DND-41 (cell line): Measurements from ENCODE around the gene NHERF2.

Experiments used
- ATAC-seq: fragments of 200-7000 bp; cut with Tn5 transposase; 3 replicates; pipeline ENCODE4 v1.9.1; 2021; ENCODE audit warnings: low read depth; ENCODE audit not compliant: insufficient read depth
- DNase-seq: peaks from one replicate; pipeline ENCODE4 v3.0.0-alpha.2; 2020
- H2AFZ ChIP-seq: 2 replicates; pipeline ENCODE4 v1.6.0; 2012; ENCODE audit warnings: low read depth, low read length
- H3K27ac ChIP-seq: 2 replicates; pipeline ENCODE4 v1.5.1; 2012; ENCODE audit warnings: low read length, inconsistent platforms
- H3K27me3 ChIP-seq: fragments of 200-600 bp; sonication (generic); 2 replicates; pipeline ENCODE4 v1.6.0; 2012; ENCODE audit warnings: low read length, mild to moderate bottlenecking, inconsistent platforms; ENCODE audit not compliant: insufficient read depth, poor library complexity
- H3K36me3 ChIP-seq: 2 replicates; pipeline ENCODE4 v1.5.1; 2012; ENCODE audit warnings: low read length, inconsistent platforms; ENCODE audit not compliant: insufficient read depth
- H3K4me1 ChIP-seq: 2 replicates; pipeline ENCODE4 v1.5.1; 2012; ENCODE audit warnings: mild to moderate bottlenecking, low read length; ENCODE audit not compliant: insufficient read depth
- H3K4me2 ChIP-seq: 2 replicates; pipeline ENCODE4 v1.6.0; 2012; ENCODE audit warnings: mild to moderate bottlenecking, moderate library complexity, low read length, inconsistent platforms; ENCODE audit not compliant: insufficient read depth
- H3K4me3 ChIP-seq, 2 experiments: fragments of 200-600 bp in 1 of 2; shearing (Covaris generic) in 1 of 2; 2 replicates each; pipeline ENCODE4 v1.5.1; 2012 to 2016; ENCODE audit warnings: inconsistent platforms in 2 of 2, low read length in 2 of 2, mild to moderate bottlenecking in 2 of 2, low read depth in 1 of 2, moderate library complexity in 1 of 2
- H3K79me2 ChIP-seq: 2 replicates; pipeline ENCODE4 v1.6.0; 2012; ENCODE audit warnings: low read length, inconsistent platforms; ENCODE audit not compliant: insufficient read depth
- H3K9ac ChIP-seq: 2 replicates; pipeline ENCODE4 v1.6.0; 2012; ENCODE audit warnings: low read depth, mild to moderate bottlenecking, inconsistent platforms, low read length, moderate library complexity
- H3K9me3 ChIP-seq: 2 replicates; pipeline ENCODE4 v1.5.1; 2012; ENCODE audit warnings: low read length, moderate library complexity, mild to moderate bottlenecking, inconsistent platforms; ENCODE audit not compliant: insufficient read depth, severe bottlenecking
- H4K20me1 ChIP-seq: 2 replicates; pipeline ENCODE4 v1.6.0; 2012; ENCODE audit warnings: low read length; ENCODE audit not compliant: insufficient read depth
- EZH2 ChIP-seq: IDR thresholded peaks from 3 replicates; pipeline ENCODE4 v1.6.1; 2012; ENCODE audit warnings: borderline replicate concordance, low read depth, mild to moderate bottlenecking, moderate library complexity, low read length, inconsistent platforms; ENCODE audit not compliant: severe bottlenecking
- TF ChIP-seq, protein P1 (sequence below): IDR thresholded peaks from 2 replicates; pipeline ENCODE4 v1.5.1; 2012; ENCODE audit warnings: borderline replicate concordance, low read length, moderate library complexity, mild to moderate bottlenecking; ENCODE audit not compliant: poor library complexity, severe bottlenecking; ENCODE audit errors: extremely low read depth

The NHERF2 gene

GRCh38 chr16:2024032-2024420 is 2.7 kb upstream of the NHERF2 start:
- ATAC-seq (no peak), DNase-seq (no peak)
- TF ChIP-seq, protein P1, sequence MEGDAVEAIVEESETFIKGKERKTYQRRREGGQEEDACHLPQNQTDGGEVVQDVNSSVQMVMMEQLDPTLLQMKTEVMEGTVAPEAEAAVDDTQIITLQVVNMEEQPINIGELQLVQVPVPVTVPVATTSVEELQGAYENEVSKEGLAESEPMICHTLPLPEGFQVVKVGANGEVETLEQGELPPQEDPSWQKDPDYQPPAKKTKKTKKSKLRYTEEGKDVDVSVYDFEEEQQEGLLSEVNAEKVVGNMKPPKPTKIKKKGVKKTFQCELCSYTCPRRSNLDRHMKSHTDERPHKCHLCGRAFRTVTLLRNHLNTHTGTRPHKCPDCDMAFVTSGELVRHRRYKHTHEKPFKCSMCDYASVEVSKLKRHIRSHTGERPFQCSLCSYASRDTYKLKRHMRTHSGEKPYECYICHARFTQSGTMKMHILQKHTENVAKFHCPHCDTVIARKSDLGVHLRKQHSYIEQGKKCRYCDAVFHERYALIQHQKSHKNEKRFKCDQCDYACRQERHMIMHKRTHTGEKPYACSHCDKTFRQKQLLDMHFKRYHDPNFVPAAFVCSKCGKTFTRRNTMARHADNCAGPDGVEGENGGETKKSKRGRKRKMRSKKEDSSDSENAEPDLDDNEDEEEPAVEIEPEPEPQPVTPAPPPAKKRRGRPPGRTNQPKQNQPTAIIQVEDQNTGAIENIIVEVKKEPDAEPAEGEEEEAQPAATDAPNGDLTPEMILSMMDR: no peak
- no peak for TF ChIP-seq EZH2
- H3K4me3 ChIP-seq: no peak overlapping the region
- no peak overlapping the region; the same call in 1 of the 2 replicates for H3K9ac ChIP-seq
- no peaks in the 10 kb centered on the region for H3K79me2 ChIP-seq
- H3K9me3 ChIP-seq: no peaks in the 10 kb centered on the region
- no peaks in the 10 kb centered on the region for H3K36me3 ChIP-seq
- peaks cover 7% of the 10 kb centered on the region for H4K20me1 ChIP-seq
- H3K27ac ChIP-seq: no peak overlapping the region
- H3K27me3 ChIP-seq: peaks cover 32% of the 10 kb centered on the region
- no peak overlapping the region for H3K4me2 ChIP-seq
- H3K4me1 ChIP-seq: peaks cover 20% of the 10 kb centered on the region
- no peak overlapping the region for H2AFZ ChIP-seq

- Histone ChIP-seq H3K9me3 (no peaks in the 10 kb centered on the region), H3K4me3 (no peak overlapping the region), H3K36me3 (no peaks in the 10 kb centered on the region), H3K4me2 (no peak overlapping the region), H2AFZ (no peak overlapping the region), H3K4me1 (peaks cover 20% of the 10 kb centered on the region), H3K9ac (no peak overlapping the region), H4K20me1 (peaks cover 7% of the 10 kb centered on the region), H3K27ac (no peak overlapping the region), H3K27me3 (peaks cover 33% of the 10 kb centered on the region), H3K79me2 (no peaks in the 10 kb centered on the region)
- ATAC-seq (no peak), DNase-seq (no peak)
- no peak for TF ChIP-seq EZH2
These were observed 1.5 kb upstream of the NHERF2 start for GRCh38 chr16:2025251-2025650.

DNA sequence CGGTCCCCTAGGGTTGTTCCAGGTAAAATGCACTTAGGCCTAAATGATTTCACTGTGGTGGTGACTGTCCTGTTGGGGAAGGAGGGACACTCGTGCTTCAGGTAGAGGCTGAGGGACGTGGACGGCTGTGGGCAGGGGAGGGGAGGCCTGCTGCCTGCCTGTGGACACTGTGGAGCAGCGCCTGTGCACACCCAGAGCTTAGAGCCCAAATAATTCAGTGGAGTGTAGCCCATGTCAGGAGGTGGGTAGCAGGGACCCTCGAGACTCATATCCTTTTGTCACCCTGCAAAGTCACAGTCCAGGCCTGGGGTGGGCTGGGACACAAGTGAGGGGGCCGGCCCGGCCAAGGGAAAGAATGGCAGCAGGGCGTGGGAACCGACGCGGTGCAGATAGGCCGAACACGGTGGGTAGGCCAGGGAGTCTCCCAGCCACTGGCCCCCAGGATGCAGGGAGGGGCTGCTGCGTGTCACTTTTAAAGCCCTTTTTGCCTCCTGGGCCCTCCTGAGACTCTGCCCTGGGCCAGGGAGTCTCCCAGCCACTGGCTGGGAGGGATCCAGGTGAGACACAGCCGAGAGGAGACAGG is 733 bp upstream of the NHERF2 start:
- no peaks in the 10 kb centered on the region for H3K36me3 ChIP-seq
- no peak overlapping the region for H3K4me2 ChIP-seq
- peaks cover 7% of the 10 kb centered on the region for H4K20me1 ChIP-seq
- H2AFZ ChIP-seq: no peak overlapping the region
- H3K9ac ChIP-seq: no peak overlapping the region
- peaks cover 33% of the 10 kb centered on the region for H3K27me3 ChIP-seq
- H3K9me3 ChIP-seq: no peaks in the 10 kb centered on the region
- no peak for DNase-seq
- H3K27ac ChIP-seq: no peak overlapping the region
- no peak overlapping the region for H3K4me3 ChIP-seq
- no peaks in the 10 kb centered on the region for H3K79me2 ChIP-seq
- no peak for ATAC-seq
- peak; percentile 65 for TF ChIP-seq EZH2
- TF ChIP-seq, protein P1: no peak
- H3K4me1 ChIP-seq: peaks cover 20% of the 10 kb centered on the region

DNA sequence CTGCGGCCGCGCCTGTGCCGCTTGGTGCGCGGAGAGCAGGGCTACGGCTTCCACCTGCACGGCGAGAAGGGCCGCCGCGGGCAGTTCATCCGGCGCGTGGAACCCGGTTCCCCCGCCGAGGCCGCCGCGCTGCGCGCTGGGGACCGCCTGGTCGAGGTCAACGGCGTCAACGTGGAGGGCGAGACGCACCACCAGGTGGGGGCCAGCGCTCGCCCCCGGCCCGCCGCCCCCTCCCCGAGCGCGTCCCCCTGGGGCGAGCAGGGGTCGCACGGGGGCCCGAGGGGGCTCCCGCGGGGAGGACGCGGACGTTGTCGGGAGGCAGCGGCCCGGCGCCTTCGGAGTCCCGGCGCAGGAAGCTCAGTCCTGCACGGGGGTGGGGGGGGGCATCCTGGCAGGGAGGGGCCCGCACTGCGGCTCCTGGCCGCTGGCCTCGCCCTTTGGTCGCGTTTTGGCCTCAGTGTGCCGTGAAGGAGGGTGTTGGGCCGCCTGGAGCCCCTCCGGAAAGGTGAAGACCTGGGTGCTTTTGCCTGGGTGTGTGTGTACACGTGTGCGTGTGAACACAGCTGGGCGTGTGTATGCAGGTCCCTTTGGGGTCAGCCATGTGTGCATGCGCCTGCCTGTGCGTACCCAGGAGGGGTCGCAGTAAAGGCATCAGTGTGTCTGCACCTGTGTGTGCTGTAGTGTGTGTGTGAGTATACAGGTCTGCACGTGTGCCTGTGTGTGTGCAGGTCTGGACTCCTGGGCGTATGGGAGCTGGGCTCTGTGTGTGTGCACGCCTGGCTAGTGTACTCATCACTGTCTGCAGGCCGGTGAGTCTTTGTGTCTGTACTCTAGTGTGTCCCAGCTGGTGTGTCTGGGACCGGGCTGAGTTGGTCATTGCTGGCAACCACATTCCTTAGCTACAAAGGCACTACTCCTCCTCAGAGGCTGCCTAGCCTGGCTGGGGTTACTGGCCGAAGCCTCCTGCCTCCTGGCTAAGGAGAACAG is 615 bp downstream of the NHERF2 start:
- H3K9ac ChIP-seq: no peak overlapping the region
- no peak for ATAC-seq
- no peak overlapping the region for H3K4me3 ChIP-seq
- H3K79me2 ChIP-seq: no peaks in the 10 kb centered on the region
- H3K4me2 ChIP-seq: peak overlapping the region; percentile 56
- H3K4me1 ChIP-seq: peaks cover 20% of the 10 kb centered on the region
- H3K27ac ChIP-seq: no peak overlapping the region
- TF ChIP-seq, protein P1: no peak
- no peak for TF ChIP-seq EZH2
- H2AFZ ChIP-seq: no peak overlapping the region
- no peak for DNase-seq
- H3K27me3 ChIP-seq: peaks cover 33% of the 10 kb centered on the region
- H3K9me3 ChIP-seq: no peaks in the 10 kb centered on the region
- peaks cover 9% of the 10 kb centered on the region for H4K20me1 ChIP-seq
- H3K36me3 ChIP-seq: no peaks in the 10 kb centered on the region
